MCF 10A (cell line): Measurements from ENCODE around the gene ARMC3. TPM values are rescaled to one million over a fixed set of nuclear protein-coding genes. Genes with fewer than 3 reads are reported as not detected.

Source experiments
- BruUV-seq: library from RNA; stranded (reverse); fragments of 400-500 nt; replicated peaks from 2 replicates; lab custom pipeline; 2021; lab: Mats Ljungman, UMichigan
- CTCF ChIA-PET: fragments of 300-600 bp; sonication (Branson Sonifier 250); formaldehyde crosslinking; extraction: SDS; loops from one replicate; lab custom pipeline; 2021; ENCODE audit warnings: antibody characterized with exemption, inconsistent platforms; lab: Yijun Ruan, JAX
- POLR2A ChIA-PET: fragments of 300-600, 350-650 bp; sonication (Branson Sonifier 250); formaldehyde crosslinking; extraction: SDS; loops from one replicate; lab custom pipeline; 2020; ENCODE audit warnings: antibody characterized with exemption, inconsistent platforms; lab: Yijun Ruan, JAX
- DNase-seq: peaks from one replicate; pipeline ENCODE4 v3.0.0-alpha.2; 2018; ENCODE audit not compliant: unreplicated experiment
- H3K27ac Mint-ChIP-seq: one replicate; pipeline ENCODE4 v1.8.0; 2022; ENCODE audit warnings: mild to moderate bottlenecking, low read depth, mixed read lengths; ENCODE audit not compliant: unreplicated experiment
- H3K27me3 Mint-ChIP-seq: one replicate; pipeline ENCODE4 v1.8.0; 2022; ENCODE audit warnings: mixed read lengths; ENCODE audit not compliant: insufficient read depth, unreplicated experiment
- H3K36me3 Mint-ChIP-seq: one replicate; pipeline ENCODE4 v1.8.0; 2022; ENCODE audit warnings: mild to moderate bottlenecking, moderate library complexity, mixed read lengths; ENCODE audit not compliant: insufficient read depth, unreplicated experiment
- H3K4me1 Mint-ChIP-seq: one replicate; pipeline ENCODE4 v1.8.0; 2022; ENCODE audit warnings: mixed read lengths; ENCODE audit not compliant: insufficient read depth, unreplicated experiment
- H3K4me3 Mint-ChIP-seq: one replicate; pipeline ENCODE4 v1.8.0; 2022; ENCODE audit warnings: mild to moderate bottlenecking, moderate library complexity, mixed read lengths; ENCODE audit not compliant: unreplicated experiment
- H3K9me3 Mint-ChIP-seq: one replicate; pipeline ENCODE4 v1.8.0; 2022; ENCODE audit warnings: mixed read lengths; ENCODE audit not compliant: unreplicated experiment
- CTCF ChIP-seq: fragments of 200-600 bp; IDR thresholded peaks from one replicate; pipeline ENCODE4 v1.8.0; 2022; ENCODE audit warnings: antibody characterized with exemption, mild to moderate bottlenecking; ENCODE audit not compliant: unreplicated experiment
- intact Hi-C: fragments of 100-400 bp; cut with micrococcal nuclease; formaldehyde crosslinking; loops from 2 replicates; pipeline ENCODE4 v1.14.1; 2022
- total RNA-seq: library from RNA; stranded (reverse); gene quantifications from 2 replicates; pipeline ENCODE4 v1.2.3, GENCODE V29; 2022

Gene ARMC3
- total RNA-seq, 1 experiment from 2014 or later: not detected

DNA sequence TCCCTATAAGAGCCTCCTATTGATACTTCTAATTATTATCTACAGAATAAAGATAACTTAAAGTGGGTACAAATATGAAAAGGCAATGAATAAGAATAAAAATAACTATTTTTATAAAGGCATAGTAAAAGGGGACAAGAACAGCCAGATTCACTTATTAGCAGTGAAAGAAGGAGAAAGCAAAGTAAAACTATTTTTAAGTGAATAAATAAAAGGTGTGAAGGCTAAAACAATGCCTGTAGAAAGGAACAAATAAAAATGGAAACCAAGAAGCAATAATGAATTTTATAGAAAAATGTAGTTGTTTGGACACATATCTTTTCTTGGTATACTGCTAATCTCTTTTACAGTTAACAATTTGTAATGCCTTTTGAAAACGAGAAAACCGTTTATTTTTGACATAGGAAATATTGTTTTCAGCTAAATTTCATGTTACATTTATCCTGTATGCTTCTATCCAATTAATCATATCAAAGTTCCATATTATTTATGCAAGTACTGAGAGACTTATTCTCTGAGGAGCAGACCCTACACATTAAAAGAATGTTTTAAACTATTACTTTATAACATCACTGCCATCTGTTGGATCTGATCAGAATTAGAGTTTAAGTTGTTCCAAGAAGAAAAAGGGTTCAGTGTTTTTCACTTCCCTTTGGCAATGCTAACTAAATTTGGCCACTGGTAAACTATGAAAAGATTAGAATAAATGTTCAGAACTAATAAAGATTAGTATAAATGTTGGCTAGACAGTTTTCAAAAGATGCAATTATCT is 59.1 kb downstream of the ARMC3 start:
- no peaks in the 10 kb centered on the region for H3K4me1 Mint-ChIP-seq
- no peak overlapping the region for H3K27ac Mint-ChIP-seq
- ChIA-PET CTCF (interaction anchor here (0.9 to 4.6 kb wide), 7 partner anchors 15 to 994 kb away, joined by 3 to 60 read pairs (median 3); no protein-coding TSS in a partner anchor), POLR2A (no interaction called here)
- BruUV-seq: no TSS peak
- H3K9me3 Mint-ChIP-seq: no peaks in the 10 kb centered on the region
- peak; percentile 30 for DNase-seq
- H3K4me3 Mint-ChIP-seq: no peak overlapping the region
- peak; percentile 60 for TF ChIP-seq CTCF
- no peaks in the 10 kb centered on the region for H3K27me3 Mint-ChIP-seq
- H3K36me3 Mint-ChIP-seq: no peaks in the 10 kb centered on the region
- intact Hi-C loops: loop anchor here (1.0 to 10.0 kb wide), 8 partner anchors 275 to 1492 kb away; partner anchors contain the start of gene PIP4K2A

DNA sequence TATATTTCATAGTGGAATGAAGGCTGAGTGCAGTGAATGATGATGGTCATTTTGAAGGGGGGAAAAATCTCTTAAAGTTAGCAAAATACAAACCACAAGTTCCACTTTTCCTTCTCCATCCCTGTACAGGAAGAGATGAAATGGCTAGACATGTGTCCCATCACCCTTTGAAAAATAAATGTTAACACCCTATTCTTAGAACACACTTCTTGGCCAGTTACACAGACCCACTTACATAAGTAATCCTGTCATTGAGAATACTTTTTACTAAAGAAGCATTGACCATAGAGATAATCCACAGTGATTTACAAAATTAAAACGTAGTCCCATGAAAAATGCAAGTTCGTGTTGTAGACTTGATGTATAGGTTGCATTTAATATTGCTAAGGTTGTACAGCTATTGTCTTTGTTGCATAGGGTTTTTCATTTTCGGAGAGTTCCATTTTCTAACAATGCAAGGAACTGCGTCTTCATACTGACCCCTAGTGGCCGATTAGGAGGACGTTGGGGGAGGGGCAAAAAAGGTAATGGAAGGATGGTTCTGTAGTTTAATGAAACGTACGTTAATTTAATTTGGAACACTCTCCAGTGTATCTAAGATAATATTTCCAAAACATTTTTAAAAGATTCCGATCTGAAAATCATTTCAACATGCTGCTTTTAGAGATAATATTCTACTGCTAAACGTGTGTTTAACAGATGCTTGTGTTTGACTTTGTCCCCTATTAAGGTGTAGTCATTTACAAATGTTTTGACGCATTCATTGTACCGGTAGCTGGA is 60.9 kb downstream of the ARMC3 start:
- TF ChIP-seq CTCF: peak; percentile 91
- H3K9me3 Mint-ChIP-seq: no peaks in the 10 kb centered on the region
- no peak overlapping the region for H3K4me3 Mint-ChIP-seq
- intact Hi-C loops: loop anchor here (1.0 to 10.0 kb wide), 9 partner anchors 80 to 1494 kb away; partner anchors contain the start of gene PIP4K2A
- H3K27me3 Mint-ChIP-seq: peaks cover 9% of the 10 kb centered on the region
- ChIA-PET POLR2A (interaction anchor here (0.7 to 2.6 kb wide), 7 partner anchors 307 to 995 kb away, joined by 3 to 8 read pairs (median 4); partner anchors contain the start of gene BMI1), CTCF (interaction anchor here (0.5 to 4.6 kb wide), 43 partner anchors 9 to 1433 kb away, joined by 3 to 60 read pairs (median 3); partner anchors contain the start of gene COMMD3)
- peak; percentile 81 for DNase-seq
- no peak overlapping the region for H3K27ac Mint-ChIP-seq
- BruUV-seq: no TSS peak
- H3K36me3 Mint-ChIP-seq: no peaks in the 10 kb centered on the region
- H3K4me1 Mint-ChIP-seq: no peaks in the 10 kb centered on the region

- CTCF ChIA-PET: interaction anchor here (0.5 to 4.6 kb wide), 15 partner anchors 9 to 1453 kb away, joined by 3 to 60 read pairs (median 4); partner anchors contain the start of genes COMMD3 and DNAJC1
- no peak overlapping the region for H3K27ac Mint-ChIP-seq
These were observed 62.6 kb downstream of the ARMC3 start for GRCh38 chr10:22990443-22990842.

More at GRCh38 chr10:22990443-22990842, 62.6 kb downstream of the ARMC3 start:
- no peak for DNase-seq
- no peak for TF ChIP-seq CTCF
- intact Hi-C loops: no loop called here
- H3K36me3 Mint-ChIP-seq: no peaks in the 10 kb centered on the region
- no peak overlapping the region for H3K4me3 Mint-ChIP-seq
- H3K4me1 Mint-ChIP-seq: no peaks in the 10 kb centered on the region
- no TSS peak for BruUV-seq
- peaks cover 23% of the 10 kb centered on the region for H3K27me3 Mint-ChIP-seq
- POLR2A ChIA-PET: interaction anchor here (0.7 to 2.6 kb wide), 4 partner anchors 980 to 1013 kb away, joined by 3 to 8 read pairs (median 4); no protein-coding TSS in a partner anchor
- H3K9me3 Mint-ChIP-seq: no peaks in the 10 kb centered on the region
